Epithelial cell of esophagus (primary cell): ENCODE results near the gene CRYGS.
A peak's percentile ranks its signal among the peaks of the same experiment; 100 is the strongest.
"Not testable (repeated sequence)": the region's sequence is repeated elsewhere in the genome, so short reads cannot be mapped to it uniquely, and the experiment has no call there.

Experiments
- DNase-seq: peaks from one replicate; pipeline ENCODE4 v3.0.0; 2010; ENCODE audit warnings: low read depth
- H3K4me3 ChIP-seq: 2 replicates; pipeline ENCODE4 v1.5.1; 2011; ENCODE audit warnings: mild to moderate bottlenecking, low read length, control low read depth
- TF ChIP-seq, protein P1 (sequence below): IDR thresholded peaks from 2 replicates; pipeline ENCODE4 v1.5.1; 2011; ENCODE audit warnings: low read depth, mild to moderate bottlenecking, low read length, control low read depth, inconsistent platforms; ENCODE audit not compliant: insufficient read depth; ENCODE audit errors: missing control alignments

CRYGS gene

DNA sequence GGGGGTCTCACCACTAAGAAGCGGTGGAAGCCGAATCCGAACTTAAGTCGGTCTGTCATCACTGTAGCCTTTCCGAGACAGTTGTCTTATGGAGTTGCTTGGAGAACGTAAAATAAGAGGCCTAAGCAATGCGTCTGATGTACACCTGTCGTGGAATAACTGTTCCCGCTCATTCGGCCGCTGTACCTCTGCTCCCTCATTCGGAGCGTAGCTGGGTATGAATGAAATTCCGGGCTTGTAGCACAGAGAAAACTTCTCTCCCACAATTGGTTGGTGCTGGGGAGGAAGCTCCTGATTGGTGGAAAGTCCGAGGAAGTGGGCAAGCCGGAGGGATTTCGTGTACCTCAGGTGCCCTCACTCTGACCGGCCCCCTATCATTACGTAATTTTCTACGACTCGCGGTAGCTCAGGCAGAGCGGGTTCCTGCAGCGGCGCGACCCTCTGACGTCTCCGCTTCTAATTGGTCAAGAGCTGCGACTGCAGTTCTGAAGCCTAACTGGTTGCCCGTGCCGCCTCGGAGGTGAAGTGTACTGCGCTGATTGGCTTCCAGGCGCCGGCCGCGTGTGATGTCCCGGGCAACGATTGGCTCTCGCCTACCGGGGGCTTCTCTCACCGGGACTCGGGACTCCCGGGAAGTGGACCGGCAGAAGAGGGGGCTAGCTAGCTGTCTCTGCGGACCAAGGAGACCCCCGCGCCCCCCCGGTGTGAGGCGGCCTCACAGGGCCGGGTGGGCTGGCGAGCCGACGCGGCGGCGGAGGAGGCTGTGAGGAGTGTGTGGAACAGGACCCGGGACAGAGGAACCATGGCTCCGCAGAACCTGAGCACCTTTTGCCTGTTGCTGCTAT is 26.1 kb upstream of the CRYGS start, which contains the start of gene DNAJB11:
Gene DNAJB11, plus strand, starts transcription at position 625 of the 845 bp plus-strand sequence. Its CDS starts 178 bp downstream, at position 803.
- TF ChIP-seq, protein P1, sequence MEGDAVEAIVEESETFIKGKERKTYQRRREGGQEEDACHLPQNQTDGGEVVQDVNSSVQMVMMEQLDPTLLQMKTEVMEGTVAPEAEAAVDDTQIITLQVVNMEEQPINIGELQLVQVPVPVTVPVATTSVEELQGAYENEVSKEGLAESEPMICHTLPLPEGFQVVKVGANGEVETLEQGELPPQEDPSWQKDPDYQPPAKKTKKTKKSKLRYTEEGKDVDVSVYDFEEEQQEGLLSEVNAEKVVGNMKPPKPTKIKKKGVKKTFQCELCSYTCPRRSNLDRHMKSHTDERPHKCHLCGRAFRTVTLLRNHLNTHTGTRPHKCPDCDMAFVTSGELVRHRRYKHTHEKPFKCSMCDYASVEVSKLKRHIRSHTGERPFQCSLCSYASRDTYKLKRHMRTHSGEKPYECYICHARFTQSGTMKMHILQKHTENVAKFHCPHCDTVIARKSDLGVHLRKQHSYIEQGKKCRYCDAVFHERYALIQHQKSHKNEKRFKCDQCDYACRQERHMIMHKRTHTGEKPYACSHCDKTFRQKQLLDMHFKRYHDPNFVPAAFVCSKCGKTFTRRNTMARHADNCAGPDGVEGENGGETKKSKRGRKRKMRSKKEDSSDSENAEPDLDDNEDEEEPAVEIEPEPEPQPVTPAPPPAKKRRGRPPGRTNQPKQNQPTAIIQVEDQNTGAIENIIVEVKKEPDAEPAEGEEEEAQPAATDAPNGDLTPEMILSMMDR: no peak
- peak within 1 kb of the TSS; percentile 83 for H3K4me3 ChIP-seq
- DNase-seq: peak; percentile 100

DNA sequence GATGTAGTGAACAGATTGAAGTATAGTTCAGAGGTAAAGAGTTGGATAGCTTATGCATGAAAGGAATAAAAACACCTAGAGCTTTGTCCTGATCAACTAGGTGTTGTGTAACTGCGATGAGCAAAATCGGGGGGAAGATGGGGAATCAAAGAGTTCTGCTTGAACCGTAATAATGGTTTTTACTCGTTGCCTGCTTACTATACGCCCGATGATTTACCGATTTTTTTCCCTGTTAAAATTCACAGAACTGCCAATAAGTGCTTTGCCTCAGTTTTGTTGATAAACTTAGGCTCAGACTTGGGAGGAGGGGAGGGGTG is 25.6 kb upstream of the CRYGS start:
- peak overlapping the region; percentile 83 for H3K4me3 ChIP-seq
- no peak for DNase-seq
- TF ChIP-seq, protein P1: no peak

DNA sequence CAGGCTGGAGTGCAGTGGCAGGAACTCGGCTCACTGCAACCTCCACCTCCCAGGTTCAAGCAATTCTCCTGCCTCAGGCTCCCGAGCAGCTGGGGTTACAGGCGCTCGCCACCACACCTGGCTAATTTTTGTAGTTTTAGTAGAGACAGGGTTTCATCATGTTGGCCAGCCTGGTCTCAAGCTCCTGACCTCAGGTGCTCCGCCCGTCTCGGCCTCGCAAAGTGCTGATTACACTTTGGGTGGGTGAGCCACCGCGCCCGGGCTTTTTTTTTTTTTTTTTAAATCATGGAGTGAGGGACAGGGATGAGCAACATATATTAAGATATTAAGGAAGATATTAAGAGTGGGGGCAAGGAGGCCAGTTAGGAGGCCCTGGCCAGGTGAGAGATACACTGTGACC is 25.2 kb upstream of the CRYGS start:
- DNase-seq, H3K4me3 ChIP-seq: not testable (repeated sequence)

DNA sequence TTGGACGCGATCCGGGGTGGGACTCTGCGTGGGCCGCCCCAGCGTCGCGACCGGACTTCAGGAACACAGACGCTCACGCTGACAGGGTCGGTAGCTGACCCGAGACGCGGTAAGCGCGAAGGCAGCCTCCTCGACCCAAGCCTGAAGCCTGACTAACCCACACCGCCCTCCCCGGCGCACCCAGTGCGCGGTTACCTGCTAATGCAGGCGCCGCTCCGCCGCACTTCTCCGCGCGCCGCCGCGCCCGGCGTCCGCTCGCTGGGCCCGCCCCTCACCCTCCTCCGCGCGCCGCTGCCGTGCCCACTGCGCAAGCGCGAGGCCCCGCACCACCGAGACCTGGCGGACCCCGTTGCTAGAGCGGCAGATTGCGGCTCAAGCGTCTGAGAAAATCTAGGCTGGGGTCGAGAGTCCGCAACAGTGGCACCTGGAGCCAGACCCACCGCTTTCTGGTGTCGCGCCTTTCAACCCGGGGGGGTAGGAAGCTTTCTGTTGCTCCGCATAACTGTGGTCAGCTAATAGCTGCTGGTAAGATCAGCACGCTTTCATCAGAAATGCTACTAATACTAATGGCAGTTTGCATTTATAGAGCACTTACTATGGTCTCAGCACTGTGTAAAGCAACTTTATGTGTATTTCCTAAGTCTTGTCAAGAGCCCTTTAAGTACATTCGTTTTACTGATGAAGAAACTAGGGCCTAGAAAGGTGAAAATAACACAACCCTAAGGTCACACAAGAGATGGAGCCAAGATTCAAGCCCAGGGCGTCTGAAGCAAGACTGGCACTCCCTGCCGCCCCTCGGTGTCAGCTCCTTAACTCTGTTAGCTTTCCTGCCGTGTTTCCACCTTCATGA is 23.1 kb upstream of the CRYGS start, which contains the start of gene TBCCD1:
Gene TBCCD1, minus strand, starts transcription at position 268 of the 850 bp plus-strand sequence. CDS start 3,010 bp downstream, outside the sequence.
- H3K4me3 ChIP-seq: peak within 1 kb of the TSS; percentile 98
- peak; percentile 93 for DNase-seq
- TF ChIP-seq, protein P1: no peak

DNA sequence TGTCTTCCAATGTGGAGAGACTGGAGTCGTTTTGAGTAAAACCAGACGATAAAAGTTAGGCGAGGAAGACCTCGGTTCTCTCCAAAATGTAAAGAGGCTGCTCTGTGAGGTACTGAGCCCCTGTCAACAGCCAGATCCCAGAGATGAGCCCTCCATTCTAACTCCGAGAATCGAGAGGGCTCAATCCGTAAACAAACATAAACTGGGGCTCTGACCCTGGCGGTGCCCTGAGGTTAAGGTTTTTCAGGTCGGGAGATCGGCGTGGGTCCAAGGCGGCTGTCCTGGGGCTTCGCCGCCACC is 22.5 kb upstream of the CRYGS start:
- TF ChIP-seq, protein P1: no peak
- no peak for DNase-seq
- H3K4me3 ChIP-seq: peak overlapping the region; percentile 98

DNA sequence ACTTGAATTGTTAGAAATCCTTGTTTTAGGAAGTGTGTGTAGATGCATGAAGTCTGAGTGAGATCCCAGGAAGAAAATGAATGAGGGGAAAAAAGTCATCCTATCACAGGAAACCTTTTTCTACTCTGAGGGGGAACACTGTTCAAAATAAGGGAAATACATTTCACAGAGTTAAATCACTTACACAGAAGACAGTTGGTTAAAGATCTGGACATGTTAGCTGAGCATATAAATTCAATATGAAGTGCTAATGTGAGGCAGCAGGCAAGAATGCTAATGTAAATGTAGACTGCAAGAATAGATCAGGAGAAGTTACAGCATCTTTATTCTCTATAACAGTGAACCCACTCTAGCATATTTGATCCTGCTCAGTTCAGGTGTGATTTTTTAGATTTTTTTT is 20.4 kb upstream of the CRYGS start:
- H3K4me3 ChIP-seq: no peak overlapping the region
- DNase-seq: no peak
- TF ChIP-seq, protein P1: no peak

DNA sequence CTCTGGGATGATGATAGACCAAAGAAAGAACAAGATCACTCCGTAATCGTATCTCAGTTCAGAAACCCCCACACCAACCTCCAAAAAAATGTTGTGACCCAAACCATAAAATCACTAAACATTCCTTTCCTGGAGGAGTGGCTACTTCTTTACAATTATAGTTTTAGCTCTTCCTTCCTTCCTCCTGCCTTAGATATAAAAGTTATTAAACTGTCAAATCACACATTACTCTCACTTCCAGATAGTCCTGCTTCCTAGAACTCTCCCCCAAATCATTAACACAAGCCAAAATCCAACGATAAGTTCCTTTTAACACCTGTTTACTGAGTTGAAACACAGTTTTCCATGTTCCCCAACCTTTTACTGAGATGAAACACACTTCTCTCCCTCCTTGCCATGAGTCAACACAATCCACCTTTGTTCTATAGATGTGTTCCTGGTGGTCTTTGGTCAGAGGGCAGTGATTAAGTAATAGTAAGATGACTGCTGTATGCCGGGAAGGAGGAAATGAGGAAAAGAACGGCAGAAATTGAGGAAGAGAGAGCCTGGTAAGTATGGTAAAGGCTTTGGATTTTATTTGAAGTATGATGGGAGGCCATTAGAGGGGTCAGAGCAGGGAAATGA is 8.3 kb upstream of the CRYGS start:
- TF ChIP-seq, protein P1: no peak
- H3K4me3 ChIP-seq: no peak overlapping the region
- no peak for DNase-seq
